GM18517 (cell line): ENCODE data around the gene COPS8.

Experiments used
- ATAC-seq: cut with Tn5 transposase; IDR thresholded peaks from one replicate; pipeline ENCODE4 v1.9.1; 2021; ENCODE audit warnings: mild to moderate bottlenecking, moderate library complexity; ENCODE audit not compliant: unreplicated experiment

COPS8 gene

GRCh38 chr2:237130562-237131421, 45.1 kb downstream of the COPS8 start:
- no peak for ATAC-seq

GRCh38 chr2:237131749-237132533, 46.3 kb downstream of the COPS8 start:
- no peak for ATAC-seq

GRCh38 chr2:237132799-237133198, 47.1 kb downstream of the COPS8 start:
- ATAC-seq = no peak

GRCh38 chr2:237134321-237135230, 48.9 kb downstream of the COPS8 start:
- ATAC-seq = no peak

GRCh38 chr2:237136824-237137223, 51.1 kb downstream of the COPS8 start:
- ATAC-seq = no peak

- ATAC-seq = no peak
These were observed 52.1 kb downstream of the COPS8 start for GRCh38 chr2:237137626-237138323.

GRCh38 chr2:237139123-237139675, 53.5 kb downstream of the COPS8 start:
- ATAC-seq = no peak

GRCh38 chr2:237140689-237141285, 55.1 kb downstream of the COPS8 start:
- ATAC-seq = no peak

GRCh38 chr2:237141571-237142051, 55.9 kb downstream of the COPS8 start:
- no peak for ATAC-seq

- ATAC-seq = no peak
These were observed 57.4 kb downstream of the COPS8 start for GRCh38 chr2:237143118-237143517.

- no peak for ATAC-seq
These were observed 58.2 kb downstream of the COPS8 start for GRCh38 chr2:237143676-237144440.

- ATAC-seq = no peak
These were observed 58.8 kb downstream of the COPS8 start for GRCh38 chr2:237144516-237144915.

- ATAC-seq = no peak
These were observed 61.6 kb downstream of the COPS8 start for GRCh38 chr2:237147317-237147716.

GRCh38 chr2:237148624-237149023, 62.9 kb downstream of the COPS8 start:
- ATAC-seq = no peak

- ATAC-seq = no peak
These were observed 63.7 kb downstream of the COPS8 start for GRCh38 chr2:237149425-237149824.
